ENCODE data around the gene OSBPL10. TPM values are rescaled to one million over a fixed set of nuclear protein-coding genes. Genes with fewer than 3 reads are reported as not detected.

OSBPL10 gene
- total and polyA plus RNA-seq, 2 of the 8 experiments (the other 6 are each of a cell fraction or from before 2014, with no cell fraction given): 26.2 to 86.7 TPM

DNA sequence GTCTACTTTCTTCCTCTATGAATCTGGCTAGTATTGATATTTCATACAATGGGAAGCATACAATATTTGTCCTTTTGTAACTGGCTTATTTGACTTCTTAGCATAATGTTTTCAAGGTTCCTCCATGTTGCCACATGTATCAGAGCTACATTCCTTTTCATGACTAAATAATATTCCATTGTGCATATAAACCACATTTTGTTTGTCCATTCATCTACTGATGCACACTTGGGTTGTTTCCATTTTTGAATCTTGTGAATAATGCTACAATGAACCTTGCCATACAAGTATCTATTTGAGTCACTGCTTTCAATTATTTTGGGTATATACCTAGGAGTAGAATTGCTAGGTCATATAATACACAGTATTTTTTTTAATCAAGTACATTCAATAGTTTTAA is 38.0 kb downstream of the OSBPL10 start:
- CTCF ChIA-PET (ENCODE audit: partially characterized antibody): no interaction called here
- Histone ChIP-seq H3K4me1 (replicated peaks in 1 of 4; ENCODE audit: control insufficient read depth in 3 of 4, insufficient read depth in 4 of 4, low read length in 3 of 4) (peaks cover 2 to 25% (median 13%) of the 10 kb centered on the region in 4 experiments), H3K79me2 (ENCODE audit: control insufficient read depth in 1 of 2, insufficient read depth in 2 of 2, low read length in 2 of 2) (peaks cover 26 to 89% of the 10 kb centered on the region in 2 experiments), H4K20me1 (replicated peaks in 1 of 2; ENCODE audit: control insufficient read depth in 1 of 2, insufficient read depth in 2 of 2, low read length in 2 of 2) (peaks cover 0 to 4% of the 10 kb centered on the region in 2 experiments), H3K9me3 (ENCODE audit: insufficient read depth in 2 of 2, low read depth in 1 of 2, low read length in 1 of 2) (no peaks in the 10 kb centered on the region), H3K23me2 (ENCODE audit: low read depth, low read length) (peaks cover 2% of the 10 kb centered on the region; the same call in 1 of the 2 replicates), H3K4me2 (ENCODE audit: insufficient read depth in 1 of 2, low read depth in 2 of 2, low read length in 2 of 2) (no peak overlapping the region), H4K5ac (ENCODE audit: insufficient read length, low read depth, low read length) (no peak overlapping the region), H3K27me3 (replicated peaks in 1 of 4; ENCODE audit: control insufficient read depth in 3 of 4, extremely low read depth in 1 of 4, insufficient read depth in 3 of 4, low read length in 3 of 4) (no peaks in the 10 kb centered on the region), H2AK5ac (ENCODE audit: low read depth, low read length) (no peak overlapping the region), H2BK12ac (ENCODE audit: low read depth, low read length) (no peak overlapping the region), H3K18ac (ENCODE audit: extremely low read depth, low read length) (no peak overlapping the region), H3K27ac (ENCODE audit: low read depth, low read length) (no peak overlapping the region), H2BK15ac (ENCODE audit: low read length) (no peak overlapping the region), H3K36me3 (ENCODE audit: control insufficient read depth in 2 of 4, insufficient read depth in 4 of 4, low read length in 3 of 4) (no peaks in the 10 kb centered on the region), H2BK20ac (ENCODE audit: low read length) (no peak overlapping the region), H3K56ac (replicated peaks; ENCODE audit: insufficient read length, low read depth, low read length) (no peak overlapping the region), H2BK5ac (ENCODE audit: low read depth, low read length) (no peak overlapping the region), H2BK120ac (replicated peaks; ENCODE audit: low read depth, low read length) (no peak overlapping the region), H2AFZ (ENCODE audit: low read length) (no peak overlapping the region), H3K14ac (ENCODE audit: insufficient read length) (no peak overlapping the region), H4K91ac (replicated peaks; ENCODE audit: insufficient read length, low read length) (no peak overlapping the region), H3K4me3 (ENCODE audit: extremely low read depth in 1 of 4, insufficient read depth in 2 of 4, low read depth in 3 of 4, low read length in 4 of 4) (no peak overlapping the region), H3K4ac (replicated peaks; ENCODE audit: insufficient read length, low read depth, low read length) (no peak overlapping the region), H3K79me1 (ENCODE audit: low read depth, low read length) (peaks cover 16% of the 10 kb centered on the region), H3K23ac (ENCODE audit: insufficient read length) (no peak overlapping the region), H4K8ac (ENCODE audit: extremely low read depth, insufficient read depth, low read length) (no peak overlapping the region), H3K9ac (replicated peaks in 1 of 4; ENCODE audit: extremely low read depth in 1 of 4, low read depth in 3 of 4, low read length in 3 of 4) (no peak overlapping the region)
- DNase-seq (ENCODE audit: low read depth in 1 of 2, low spot score in 2 of 2) (no peak), FAIRE-seq (no peak)
- POLR2A ChIA-PET (ENCODE audit: partially characterized antibody): no interaction called here
- TF ChIP-seq POLR2AphosphoS5 (IDR thresholded peaks at IDR 0.05; ENCODE audit: low read depth, low read length) (no peak), BCL11A (IDR thresholded peaks at IDR 0.05; ENCODE audit: low read depth in 2 of 2, low read length in 2 of 2) (no peak), CBX8 (IDR thresholded peaks at IDR 0.05; ENCODE audit: borderline replicate concordance, low read depth, low read length) (no peak), SUZ12 (IDR thresholded peaks at IDR 0.05; ENCODE audit: low read length) (no peak), POU5F1 (IDR thresholded peaks at IDR 0.05; ENCODE audit: low read depth, low read length) (no peak), RFX5 (IDR thresholded peaks at IDR 0.05; ENCODE audit: borderline replicate concordance, low read depth, low read length) (no peak), CTBP2 (IDR thresholded peaks at IDR 0.05; ENCODE audit: borderline replicate concordance, insufficient read depth, insufficient read length, low read length) (no peak), MAX (IDR thresholded peaks at IDR 0.05) (no peak), TAF7 (optimal IDR thresholded peaks at IDR 0.05; ENCODE audit: borderline replicate concordance, low read depth, low read length) (no peak), CTCF (IDR thresholded peaks at IDR 0.05; ENCODE audit: control extremely low read depth in 1 of 3, insufficient read depth in 1 of 3, low read depth in 1 of 3, low read length in 3 of 3) (no peak)
- TF ChIP-seq, protein P1, sequence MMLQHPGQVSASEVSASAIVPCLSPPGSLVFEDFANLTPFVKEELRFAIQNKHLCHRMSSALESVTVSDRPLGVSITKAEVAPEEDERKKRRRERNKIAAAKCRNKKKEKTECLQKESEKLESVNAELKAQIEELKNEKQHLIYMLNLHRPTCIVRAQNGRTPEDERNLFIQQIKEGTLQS (IDR thresholded peaks at IDR 0.05; ENCODE audit: insufficient read depth, low read depth, low read length): no peak
